Measurements from ENCODE around the gene KHDC4. TPM values are rescaled to one million over a fixed set of nuclear protein-coding genes. Genes with fewer than 3 reads are reported as not detected.
"Not testable (repeated sequence)": the region's sequence is repeated elsewhere in the genome, so short reads cannot be mapped to it uniquely, and the experiment has no call there.

KHDC4 gene
- total RNA-seq, 4 donors from 2014 or later, result 12.4 to 48.1 (median 33.9) TPM

- DNase-seq, result no peak
- H3K4me3 ChIP-seq, result peak overlapping the region; percentile 48 to 98 (median 82)
- TF ChIP-seq POLR2A (IDR thresholded peaks at IDR 0.05), result no peak
- no peaks in the 10 kb centered on the region for H3K27me3 ChIP-seq
- 1 to 2% methylated on average over 10 of the region's 10 CpGs for WGBS, 2 donors
- H3K4me1 ChIP-seq, result peaks cover 22 to 66% (median 45%) of the 10 kb centered on the region in 3 donors
- H3K27ac ChIP-seq, result peak overlapping the region; percentile 93 to 98 (median 94)
- H3K9me3 ChIP-seq, result no peaks in the 10 kb centered on the region
- peaks cover 0 to 48% (median 21%) of the 10 kb centered on the region in 3 donors for H3K36me3 ChIP-seq
- intact Hi-C loops (cut with DNase I), result loop anchor here (10.0 kb wide), 1 partner anchor 121 kb away; the partner anchor contains the start of genes LAMTOR2 and UBQLN4
These were observed 569 bp downstream of the KHDC4 start for GRCh38 chr1:155933591-155934096.

GRCh38 chr1:155932487-155932886 is 1.7 kb downstream of the KHDC4 start:
- intact Hi-C loops (cut with DNase I), result loop anchor here (10.0 kb wide), 1 partner anchor 122 kb away; the partner anchor contains the start of genes LAMTOR2 and UBQLN4
- no peaks in the 10 kb centered on the region for H3K9me3 ChIP-seq
- H3K4me3 ChIP-seq, result peak overlapping the region in 2 of 4 donors; percentile 79 to 85
- 46% methylated on average over 5 of the region's 5 CpGs for WGBS, 2 donors
- TF ChIP-seq POLR2A (IDR thresholded peaks at IDR 0.05) (no peak), CTCF (IDR thresholded peaks at IDR 0.05) (no peak)
- peak overlapping the region in 3 of 4 donors; percentile 93 to 98 (median 96) for H3K27ac ChIP-seq
- H3K36me3 ChIP-seq, result peaks cover 0 to 59% (median 26%) of the 10 kb centered on the region in 3 donors
- DNase-seq, result no peak
- H3K27me3 ChIP-seq, result no peaks in the 10 kb centered on the region
- peaks cover 22 to 58% (median 41%) of the 10 kb centered on the region in 3 donors for H3K4me1 ChIP-seq

DNA sequence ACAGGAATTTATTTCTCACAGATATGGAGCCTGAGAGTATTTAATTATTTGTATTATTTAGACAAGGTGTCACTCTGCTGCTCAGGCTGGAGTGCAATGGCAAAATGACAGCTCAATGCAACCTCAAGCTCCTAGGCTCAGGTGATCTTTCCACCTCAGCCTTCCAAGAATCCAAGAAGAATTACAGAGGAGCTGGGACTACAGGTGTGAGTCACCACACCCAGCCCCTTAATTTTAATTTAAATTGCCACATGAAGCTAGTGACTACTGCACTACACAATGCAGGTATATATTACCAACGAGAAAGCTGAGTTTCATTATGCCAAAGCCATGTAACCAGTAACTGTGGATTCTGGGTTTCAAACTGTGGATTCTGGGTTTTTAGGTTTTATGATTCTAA is 2.1 kb downstream of the KHDC4 start:
- H3K36me3 ChIP-seq, result peaks cover 2 to 63% (median 27%) of the 10 kb centered on the region in 3 donors
- no peak for DNase-seq
- no peak overlapping the region for H3K4me3 ChIP-seq
- no peak for TF ChIP-seq POLR2A (IDR thresholded peaks at IDR 0.05)
- no peak for TF ChIP-seq CTCF (IDR thresholded peaks at IDR 0.05)
- no peaks in the 10 kb centered on the region for H3K9me3 ChIP-seq
- 22 to 26% methylated on average over 1 of the region's 1 CpG for WGBS, 2 donors
- H3K4me1 ChIP-seq, result peaks cover 22 to 58% (median 41%) of the 10 kb centered on the region in 3 donors
- intact Hi-C loops (cut with DNase I), result loop anchor here (10.0 kb wide), 1 partner anchor 123 kb away; the partner anchor contains the start of genes LAMTOR2 and UBQLN4
- peak overlapping the region in 3 of 4 donors; percentile 13 to 98 (median 96) for H3K27ac ChIP-seq
- H3K27me3 ChIP-seq, result no peaks in the 10 kb centered on the region

DNA sequence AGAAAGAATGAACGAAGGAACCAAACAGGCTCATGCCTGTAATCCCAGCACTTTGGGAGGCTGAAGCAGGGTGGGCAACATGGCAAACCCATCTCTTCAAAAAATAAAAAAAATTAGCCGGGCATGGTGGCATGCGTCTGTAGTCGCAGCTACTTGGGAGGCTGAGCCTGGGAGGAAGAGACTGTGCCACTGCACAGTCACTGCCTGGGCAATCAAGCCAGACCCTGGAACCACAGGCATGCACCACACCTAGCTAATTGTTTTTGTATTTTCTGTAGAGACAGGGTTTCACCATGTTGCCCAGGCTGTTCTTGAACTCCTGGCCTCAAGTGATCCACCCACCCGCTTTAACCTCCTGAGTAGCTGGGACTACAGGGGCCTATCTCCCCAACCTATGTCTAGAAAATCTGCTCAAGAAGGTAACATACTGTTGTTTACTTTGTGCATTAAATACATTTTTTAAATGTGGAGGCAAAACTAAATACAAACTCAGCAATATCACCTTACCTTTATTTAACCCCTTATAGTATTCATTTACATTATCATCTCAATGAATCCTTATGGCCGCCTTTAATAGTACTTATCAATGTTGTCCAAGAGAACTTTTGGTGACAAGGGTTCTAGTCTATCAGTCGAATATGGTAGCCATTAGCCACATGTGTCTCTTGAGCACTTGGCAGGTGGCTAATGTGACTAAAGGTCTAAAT is 2.7 kb downstream of the KHDC4 start:
- no peak for TF ChIP-seq CTCF (IDR thresholded peaks at IDR 0.05)
- TF ChIP-seq POLR2A (IDR thresholded peaks at IDR 0.05), result no peak
- peak overlapping the region in 2 of 4 donors; percentile 18 to 30 for H3K4me3 ChIP-seq
- DNase-seq, result no peak
- WGBS, 2 donors, result 64 to 77% methylated on average over 7 of the region's 7 CpGs
- no peaks in the 10 kb centered on the region for H3K27me3 ChIP-seq
- H3K36me3 ChIP-seq, result peaks cover 7 to 69% (median 33%) of the 10 kb centered on the region in 3 donors
- no peaks in the 10 kb centered on the region for H3K9me3 ChIP-seq
- H3K27ac ChIP-seq, result peak overlapping the region in 3 of 4 donors; percentile 13 to 98 (median 96)
- H3K4me1 ChIP-seq, result peaks cover 22 to 58% (median 41%) of the 10 kb centered on the region in 3 donors
- intact Hi-C loops (cut with DNase I), result loop anchor here (10.0 kb wide), 1 partner anchor 123 kb away; the partner anchor contains the start of genes LAMTOR2 and UBQLN4

- Histone ChIP-seq H3K4me1 (peaks cover 22 to 58% (median 41%) of the 10 kb centered on the region in 3 donors), H3K36me3 (peaks cover 13 to 77% (median 40%) of the 10 kb centered on the region in 3 donors), H3K27ac (peak overlapping the region in 1 of 4 donors; percentile 96), H3K4me3 (peak overlapping the region in 1 of 4 donors; percentile 30)
- intact Hi-C loops (cut with DNase I), result loop anchor here (10.0 kb wide), 1 partner anchor 124 kb away; the partner anchor contains the start of genes LAMTOR2 and UBQLN4
- not testable (repeated sequence) for H3K27me3 ChIP-seq, DNase-seq, H3K9me3 ChIP-seq
- WGBS, 2 donors, result 59 to 82% methylated on average over 8 to 10 of the region's 10 CpGs
These were observed 3.5 kb downstream of the KHDC4 start for GRCh38 chr1:155930725-155931124.

GRCh38 chr1:155929057-155929456 is 5.2 kb downstream of the KHDC4 start:
- H3K4me1 ChIP-seq, result peaks cover 22 to 51% (median 35%) of the 10 kb centered on the region in 3 donors
- DNase-seq, result no peak
- intact Hi-C loops (cut with DNase I), result no loop called here
- H3K4me3 ChIP-seq, result no peak overlapping the region
- H3K9me3 ChIP-seq, result no peaks in the 10 kb centered on the region
- no peaks in the 10 kb centered on the region for H3K27me3 ChIP-seq
- no peak for TF ChIP-seq CTCF (IDR thresholded peaks at IDR 0.05)
- no peak for TF ChIP-seq POLR2A (IDR thresholded peaks at IDR 0.05)
- no peak overlapping the region for H3K27ac ChIP-seq
- WGBS, 2 donors, result 41 to 63% methylated on average over 5 of the region's 5 CpGs
- peaks cover 21 to 94% (median 57%) of the 10 kb centered on the region in 3 donors for H3K36me3 ChIP-seq
